Effector CD8-positive, alpha-beta T cell (primary cell): ENCODE results near the gene ZSCAN9.

Source experiments
- DNase-seq: peaks from one replicate; lab custom pipeline; 2025; lab: John Stamatoyannopoulos, UW
- total RNA-seq, 4 experiments: gene quantifications; one replicate each; lab custom pipeline; 2026; lab: John Stamatoyannopoulos, UW

Gene ZSCAN9
- total RNA-seq: 3.5 to 18.1 (median 16.1) reads per million in 4 experiments

- no peak for DNase-seq
Measured at GRCh38 chr6:28225056-28225834, at the start of gene ZSCAN9. Gene ZSCAN9 (plus strand): TSS chr6:28225275. CDS start chr6:28227085, 1,810 bp downstream.

- DNase-seq: no peak
Measured at GRCh38 chr6:28176373-28176772, 48.7 kb upstream of the ZSCAN9 start.

- no peak for DNase-seq
Measured at GRCh38 chr6:28182255-28182654, 42.8 kb upstream of the ZSCAN9 start.

GRCh38 chr6:28188111-28188979, 36.7 kb upstream of the ZSCAN9 start:
- no peak for DNase-seq

DNA sequence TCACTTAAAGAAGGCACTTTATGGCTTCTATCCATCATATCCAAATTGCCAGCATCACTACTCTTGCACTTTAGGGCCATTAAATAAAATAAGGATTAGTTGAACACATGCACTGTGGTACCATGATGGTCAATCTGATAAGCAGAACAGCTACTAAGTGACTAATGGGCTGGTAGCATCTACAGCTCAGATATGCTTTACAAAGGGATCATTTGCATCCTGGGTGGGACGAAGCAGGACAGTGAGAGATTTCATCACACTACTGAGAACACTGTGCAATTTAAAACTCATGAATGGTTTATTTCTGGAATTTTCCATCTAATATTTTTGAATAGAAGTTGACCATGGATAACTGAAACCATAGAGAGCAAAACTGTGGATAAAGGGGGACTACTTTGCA, 25.1 kb upstream of the ZSCAN9 start:
- DNase-seq: no peak

- no peak for DNase-seq
Measured at GRCh38 chr6:28203201-28203600, 21.9 kb upstream of the ZSCAN9 start.

- DNase-seq: no peak
Measured at GRCh38 chr6:28205879-28206278, 19.2 kb upstream of the ZSCAN9 start.

- DNase-seq: no peak
Measured at GRCh38 chr6:28206527-28206926, 18.5 kb upstream of the ZSCAN9 start.

- DNase-seq: no peak
Measured at GRCh38 chr6:28206928-28207509, 18.1 kb upstream of the ZSCAN9 start.

- no peak for DNase-seq
Measured at GRCh38 chr6:28207510-28208110, 17.5 kb upstream of the ZSCAN9 start.

GRCh38 chr6:28208111-28208659, 16.9 kb upstream of the ZSCAN9 start:
- no peak for DNase-seq

GRCh38 chr6:28209753-28210535, 15.1 kb upstream of the ZSCAN9 start:
- no peak for DNase-seq

GRCh38 chr6:28211840-28212509, 13.1 kb upstream of the ZSCAN9 start:
- no peak for DNase-seq

GRCh38 chr6:28212510-28213212, 12.4 kb upstream of the ZSCAN9 start:
- DNase-seq: no peak

DNA sequence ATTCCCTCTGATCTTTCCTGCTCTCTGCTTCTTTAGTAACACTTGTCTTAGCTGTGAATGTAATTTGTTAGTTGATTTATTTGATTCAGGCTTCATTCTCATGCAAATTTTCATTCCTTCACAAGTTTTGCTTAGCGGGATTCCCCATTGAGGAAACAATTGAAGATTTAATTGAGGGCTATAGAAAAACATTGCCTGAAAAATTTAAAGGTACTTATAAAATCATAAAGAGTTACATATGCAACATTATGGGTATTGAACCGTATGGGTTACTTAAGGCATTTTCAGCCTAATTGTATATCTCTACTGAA, 11.9 kb upstream of the ZSCAN9 start:
- no peak for DNase-seq

DNA sequence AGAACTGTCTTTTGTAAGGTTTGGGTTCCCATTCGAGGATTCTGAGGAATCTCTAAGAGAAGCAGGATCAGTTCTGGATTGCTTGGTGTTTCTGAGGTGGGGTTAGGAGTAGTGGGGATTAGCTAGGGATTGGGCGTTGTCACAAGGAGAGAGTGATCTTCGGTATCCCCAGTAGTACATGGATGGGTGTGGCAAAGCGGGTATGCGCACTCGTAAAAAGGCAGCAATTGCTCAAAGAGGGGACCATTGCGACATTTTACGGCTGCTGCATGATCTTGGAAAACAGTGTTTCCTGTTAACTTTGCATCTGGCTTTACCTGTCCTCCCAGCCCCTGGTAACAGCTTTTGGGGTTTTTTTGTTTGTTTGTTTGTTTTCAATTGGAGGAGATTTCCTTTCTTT, 9.7 kb upstream of the ZSCAN9 start:
- no peak for DNase-seq

GRCh38 chr6:28217890-28218289, 7.2 kb upstream of the ZSCAN9 start:
- DNase-seq: no peak

DNA sequence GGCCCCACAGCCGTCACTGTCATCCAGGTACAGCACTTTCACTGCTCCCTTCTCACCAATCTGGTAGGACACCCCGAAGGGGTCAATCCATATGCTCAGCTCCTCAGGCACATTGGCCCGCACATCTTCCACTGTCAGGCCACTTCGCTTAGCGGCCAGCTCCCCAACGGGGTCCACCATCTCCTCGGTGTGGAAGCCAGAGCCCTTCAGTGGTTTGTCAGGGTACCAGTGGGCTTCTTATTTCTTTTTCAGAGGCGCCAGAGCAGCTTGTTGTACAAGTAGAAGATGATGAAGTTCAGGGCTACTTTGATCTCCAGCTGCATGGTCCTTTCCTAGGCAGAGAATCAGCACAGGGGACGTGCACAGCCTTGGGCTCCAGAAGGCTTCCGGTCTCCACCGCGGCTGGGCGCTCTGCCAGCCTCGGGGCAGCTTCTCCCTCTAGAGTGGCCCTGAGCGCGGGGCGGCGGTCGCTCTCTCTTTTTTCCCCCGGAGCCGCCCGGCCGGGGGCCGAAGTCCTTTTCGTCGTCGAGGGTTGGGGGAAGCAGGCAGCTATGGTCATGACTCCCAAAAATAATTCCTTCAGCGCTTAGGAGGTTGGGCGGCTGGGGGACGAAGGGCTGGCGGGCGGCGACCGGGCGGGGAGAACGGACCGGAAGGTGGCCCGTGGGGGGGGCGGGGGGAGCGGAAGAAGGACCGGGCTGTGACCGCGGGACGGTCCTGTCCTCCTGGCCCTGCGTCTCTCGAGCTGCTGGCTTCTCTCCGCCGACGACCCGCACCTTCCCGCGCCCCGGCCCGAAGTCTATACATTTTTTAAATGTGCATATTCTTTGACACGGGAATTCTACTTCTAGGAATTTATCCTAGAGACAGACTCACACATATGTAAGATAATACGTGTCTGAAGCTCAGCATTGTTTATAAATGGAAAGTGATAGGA, 6.5 kb upstream of the ZSCAN9 start:
- no peak for DNase-seq
